ENCODE data around the gene MYO9B. TPM values are rescaled to one million over a fixed set of nuclear protein-coding genes. Genes with fewer than 3 reads are reported as not detected.

MYO9B gene
- total RNA-seq, 1 experiment from 2014 or later, result 32.9 TPM

DNA sequence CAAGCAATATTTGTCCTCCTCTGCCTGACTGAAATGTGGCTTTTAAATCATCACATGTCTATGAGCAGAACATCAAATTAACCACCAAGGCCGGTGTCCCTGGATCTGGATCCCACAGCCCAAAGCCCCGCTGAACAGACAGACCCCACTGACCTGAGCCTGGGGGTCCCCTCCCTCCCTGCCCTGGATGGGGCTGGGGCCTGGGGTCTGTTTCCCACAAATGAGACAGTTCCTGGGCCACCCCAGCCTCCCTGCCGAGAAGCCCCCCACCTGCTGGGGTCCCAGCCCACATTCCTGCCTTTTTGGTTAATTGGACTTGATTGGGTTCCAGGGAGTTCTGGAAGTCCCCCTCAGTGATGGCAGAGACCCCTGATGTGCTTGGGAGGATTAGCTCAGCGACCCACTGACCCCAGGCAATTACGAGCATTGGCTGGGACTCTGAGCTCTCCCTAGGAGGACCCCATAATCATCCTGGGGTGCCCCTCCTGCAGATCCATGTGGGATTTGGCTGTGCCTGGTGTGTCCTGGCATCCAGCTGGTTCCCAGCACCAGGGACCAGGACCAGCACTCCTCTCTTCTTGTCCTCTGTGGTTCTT lies 29.6 kb upstream of the MYO9B start:
- Histone ChIP-seq H3K4me3 (ENCODE audit: insufficient read depth, low read depth, low read length) (no peak overlapping the region), H3K36me3 (replicated peaks; ENCODE audit: control insufficient read depth, insufficient read depth, low read length) (peaks cover 3% of the 10 kb centered on the region; the same call in 1 of the 2 replicates), H3K27me3 (ENCODE audit: control insufficient read depth, insufficient read depth, low read length) (no peaks in the 10 kb centered on the region)
- DNase-seq, result peak; percentile 43

DNA sequence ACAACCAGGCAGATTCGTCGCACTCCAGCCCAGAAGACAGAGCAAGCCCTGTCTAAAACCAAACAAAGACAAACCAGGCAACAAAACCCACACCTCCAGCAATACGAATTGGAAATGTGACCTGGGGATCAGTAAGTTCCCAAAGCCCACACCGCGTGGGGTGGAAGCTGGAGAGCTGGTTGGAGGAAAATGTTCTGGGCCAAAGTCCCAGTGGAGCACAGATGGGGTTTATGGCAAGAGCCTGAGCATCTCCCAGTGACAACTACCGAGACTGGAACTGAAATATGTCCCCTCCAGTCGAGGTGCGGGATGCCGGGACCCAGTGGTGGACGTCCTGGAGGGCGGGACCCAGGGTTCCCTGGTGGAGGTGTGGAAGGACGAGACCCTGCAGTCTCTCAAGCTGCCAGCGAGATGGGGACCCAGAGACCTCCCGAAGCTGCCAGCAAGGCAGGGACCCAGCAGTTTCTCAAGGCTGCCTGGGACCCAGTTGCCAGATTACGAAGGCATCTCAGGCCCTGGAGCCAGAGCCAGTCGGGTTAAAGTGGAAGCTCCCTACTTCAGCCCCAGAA lies 26.6 kb upstream of the MYO9B start:
- no peak for DNase-seq
- peaks cover 12% of the 10 kb centered on the region for H3K36me3 ChIP-seq (replicated peaks; ENCODE audit: control insufficient read depth, insufficient read depth, low read length)
- no peaks in the 10 kb centered on the region for H3K27me3 ChIP-seq (ENCODE audit: control insufficient read depth, insufficient read depth, low read length)

DNA sequence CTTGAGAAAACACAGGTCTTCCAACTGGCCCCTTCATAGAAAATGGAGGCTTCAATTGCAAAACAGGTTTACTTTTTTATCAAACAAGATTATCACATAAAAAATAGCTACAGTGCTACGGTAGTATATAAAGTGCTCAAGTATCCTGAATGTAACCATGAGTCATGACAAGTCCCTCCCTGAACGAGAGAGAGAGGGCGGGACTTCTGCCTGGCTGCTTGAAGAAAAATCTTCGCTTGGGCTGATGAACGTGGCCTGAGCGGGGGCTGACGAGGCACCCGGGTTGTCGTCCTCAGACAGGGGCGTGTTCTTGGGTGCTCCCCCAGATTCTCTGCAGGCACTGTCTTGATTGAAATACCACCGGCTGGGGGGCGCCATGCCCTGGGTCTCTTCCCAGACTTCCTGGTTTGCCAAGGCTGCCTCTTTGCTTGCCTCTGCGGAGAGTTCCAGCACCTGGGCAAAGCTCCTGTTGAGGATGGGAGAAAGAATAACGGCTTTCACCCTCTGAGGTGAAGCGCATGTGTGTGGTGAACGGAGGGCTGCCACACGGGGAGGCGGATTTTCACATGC lies 25.8 kb upstream of the MYO9B start:
- peaks cover 14% of the 10 kb centered on the region for H3K36me3 ChIP-seq (replicated peaks; ENCODE audit: control insufficient read depth, insufficient read depth, low read length)
- no peaks in the 10 kb centered on the region for H3K27me3 ChIP-seq (ENCODE audit: control insufficient read depth, insufficient read depth, low read length)
- H3K4me3 ChIP-seq (ENCODE audit: insufficient read depth, low read depth, low read length), result no peak overlapping the region
- no peak for DNase-seq

More for the DNA sequence above, 26.6 kb upstream of the MYO9B start:
- H3K4me3 ChIP-seq (ENCODE audit: insufficient read depth, low read depth, low read length), result no peak overlapping the region

GRCh38 chr19:17052439-17052838 lies 23.1 kb upstream of the MYO9B start:
- peaks cover 18% of the 10 kb centered on the region for H3K36me3 ChIP-seq (replicated peaks; ENCODE audit: control insufficient read depth, insufficient read depth, low read length)
- no peaks in the 10 kb centered on the region for H3K27me3 ChIP-seq (ENCODE audit: control insufficient read depth, insufficient read depth, low read length)
- no peak overlapping the region for H3K4me3 ChIP-seq (ENCODE audit: insufficient read depth, low read depth, low read length)
- DNase-seq, result peak; percentile 85

DNA sequence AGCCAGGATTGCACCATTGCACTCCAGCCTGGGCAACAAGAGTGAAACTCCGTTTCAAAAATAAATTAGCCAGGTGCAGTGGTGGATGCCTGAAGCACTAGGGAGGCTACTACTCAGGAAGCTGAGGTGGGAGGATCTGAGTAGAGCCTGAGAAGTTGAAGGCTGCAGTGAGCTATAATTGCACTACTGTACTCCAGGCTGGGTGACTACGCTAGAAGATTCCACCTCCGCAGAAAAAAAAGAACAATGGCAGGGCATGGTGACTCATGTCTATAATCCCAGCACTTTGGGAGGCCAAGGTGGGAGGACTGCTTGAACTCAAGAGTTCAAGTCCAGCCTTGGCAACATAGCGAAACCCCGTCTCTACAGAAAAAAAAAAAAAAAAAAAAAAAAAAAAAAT lies 20.8 kb upstream of the MYO9B start:
- Histone ChIP-seq H3K4me3 (ENCODE audit: insufficient read depth, low read depth, low read length) (no peak overlapping the region), H3K36me3 (replicated peaks; ENCODE audit: control insufficient read depth, insufficient read depth, low read length) (peaks cover 28% of the 10 kb centered on the region), H3K27me3 (ENCODE audit: control insufficient read depth, insufficient read depth, low read length) (no peaks in the 10 kb centered on the region)
- no peak for DNase-seq

DNA sequence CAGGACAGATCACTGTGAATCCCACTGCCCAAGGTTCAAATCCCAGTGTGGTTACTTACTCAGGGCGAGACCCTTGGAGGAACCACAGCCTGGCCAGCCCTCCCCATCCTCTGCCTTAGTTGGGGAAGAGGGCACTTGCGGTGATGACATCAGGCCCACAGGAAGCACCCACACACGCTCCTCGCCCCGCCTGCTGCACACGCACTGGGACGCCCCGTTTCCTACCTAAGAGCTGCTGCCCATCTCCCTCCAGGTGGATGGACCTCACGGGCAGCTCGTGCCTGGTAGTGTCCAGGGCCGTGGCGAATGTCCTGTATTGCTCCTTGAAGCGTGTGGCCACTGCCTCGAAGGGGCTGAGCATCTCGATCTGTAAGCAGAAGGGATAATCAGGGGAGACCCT lies 19.9 kb upstream of the MYO9B start:
- no peak for DNase-seq
- Histone ChIP-seq H3K4me3 (ENCODE audit: insufficient read depth, low read depth, low read length) (no peak overlapping the region), H3K36me3 (replicated peaks; ENCODE audit: control insufficient read depth, insufficient read depth, low read length) (peaks cover 32% of the 10 kb centered on the region), H3K27me3 (ENCODE audit: control insufficient read depth, insufficient read depth, low read length) (no peaks in the 10 kb centered on the region)

- H3K27me3 ChIP-seq (ENCODE audit: control insufficient read depth, insufficient read depth, low read length), result no peaks in the 10 kb centered on the region
- H3K4me3 ChIP-seq (ENCODE audit: insufficient read depth, low read depth, low read length), result no peak overlapping the region
- H3K36me3 ChIP-seq (replicated peaks; ENCODE audit: control insufficient read depth, insufficient read depth, low read length), result peaks cover 27% of the 10 kb centered on the region
- DNase-seq, result no peak
These were observed 17.3 kb upstream of the MYO9B start for GRCh38 chr19:17058236-17058635.

DNA sequence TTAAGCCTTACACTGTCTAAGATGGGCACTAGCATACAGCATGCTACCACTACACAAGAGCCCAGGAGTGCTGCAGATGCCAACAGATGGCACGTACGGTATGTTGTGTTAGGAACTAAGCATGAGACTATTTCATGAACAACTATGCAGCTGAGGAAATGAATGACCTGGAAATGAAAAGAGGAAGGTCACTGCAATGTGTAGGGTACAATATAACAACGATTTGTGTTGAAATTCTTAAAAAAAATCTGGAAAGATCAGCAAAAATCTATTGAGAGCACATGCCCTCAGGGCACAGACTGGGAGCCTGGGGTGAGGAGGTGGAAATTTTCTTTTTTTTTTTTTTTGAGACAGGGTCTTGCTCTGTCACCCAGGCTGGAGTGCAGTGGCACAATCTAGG lies 14.8 kb upstream of the MYO9B start:
- H3K27me3 ChIP-seq (ENCODE audit: control insufficient read depth, insufficient read depth, low read length), result no peaks in the 10 kb centered on the region
- DNase-seq, result no peak
- peaks cover 19% of the 10 kb centered on the region for H3K36me3 ChIP-seq (replicated peaks; ENCODE audit: control insufficient read depth, insufficient read depth, low read length)
- H3K4me3 ChIP-seq (ENCODE audit: insufficient read depth, low read depth, low read length), result no peak overlapping the region

DNA sequence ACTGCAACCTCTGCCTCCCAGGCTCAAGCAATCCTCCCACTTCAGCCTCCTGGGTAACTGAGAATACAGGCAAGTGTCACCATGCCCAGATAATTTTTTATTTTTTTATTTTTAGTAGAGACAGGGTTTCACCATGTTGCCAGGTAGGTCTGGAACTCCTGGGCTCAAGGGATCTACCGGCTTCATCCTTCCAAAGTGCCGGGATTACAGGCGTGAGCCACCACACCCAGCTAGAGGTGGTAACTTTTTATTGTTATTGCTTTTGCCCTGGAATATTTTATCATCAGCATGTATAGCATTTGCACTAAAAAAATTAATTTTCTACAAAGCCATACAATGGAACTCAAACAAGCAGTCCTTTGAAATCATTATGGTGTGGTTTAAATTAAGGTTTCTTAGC lies 14.4 kb upstream of the MYO9B start:
- no peak overlapping the region for H3K4me3 ChIP-seq (ENCODE audit: insufficient read depth, low read depth, low read length)
- DNase-seq, result no peak
- no peaks in the 10 kb centered on the region for H3K27me3 ChIP-seq (ENCODE audit: control insufficient read depth, insufficient read depth, low read length)
- H3K36me3 ChIP-seq (replicated peaks; ENCODE audit: control insufficient read depth, insufficient read depth, low read length), result peaks cover 17% of the 10 kb centered on the region

DNA sequence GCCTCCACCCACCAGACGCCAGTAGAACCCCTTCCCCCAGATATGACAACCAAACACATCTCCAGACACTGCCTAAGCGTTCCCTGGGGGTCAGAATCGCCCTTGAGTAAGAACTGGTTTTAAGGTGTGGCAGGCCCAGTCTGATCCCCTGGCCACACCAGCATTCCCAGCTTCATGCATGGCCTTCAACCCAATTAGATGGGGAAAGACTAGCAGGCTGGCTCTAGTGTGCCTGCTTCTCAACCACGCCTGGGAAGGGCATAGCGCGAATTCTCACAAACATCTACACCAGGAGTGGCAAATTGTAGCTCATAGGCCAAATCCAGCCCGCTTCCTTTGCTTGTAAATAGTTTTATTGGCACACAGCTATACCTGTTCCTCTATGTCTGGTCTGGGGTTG lies 13.9 kb upstream of the MYO9B start:
- DNase-seq, result no peak
- H3K36me3 ChIP-seq (replicated peaks; ENCODE audit: control insufficient read depth, insufficient read depth, low read length), result peaks cover 19% of the 10 kb centered on the region

GRCh38 chr19:17063428-17063827 lies 12.1 kb upstream of the MYO9B start:
- no peak for DNase-seq
- peaks cover 10% of the 10 kb centered on the region for H3K36me3 ChIP-seq (replicated peaks; ENCODE audit: control insufficient read depth, insufficient read depth, low read length)
- no peak overlapping the region for H3K4me3 ChIP-seq (ENCODE audit: insufficient read depth, low read depth, low read length)
- H3K27me3 ChIP-seq (ENCODE audit: control insufficient read depth, insufficient read depth, low read length), result no peaks in the 10 kb centered on the region

More for the DNA sequence above, 13.9 kb upstream of the MYO9B start:
- Histone ChIP-seq H3K4me3 (ENCODE audit: insufficient read depth, low read depth, low read length) (no peak overlapping the region), H3K27me3 (ENCODE audit: control insufficient read depth, insufficient read depth, low read length) (no peaks in the 10 kb centered on the region)

GRCh38 chr19:17069193-17069592 lies 6.4 kb upstream of the MYO9B start:
- DNase-seq, result peak; percentile 67

DNA sequence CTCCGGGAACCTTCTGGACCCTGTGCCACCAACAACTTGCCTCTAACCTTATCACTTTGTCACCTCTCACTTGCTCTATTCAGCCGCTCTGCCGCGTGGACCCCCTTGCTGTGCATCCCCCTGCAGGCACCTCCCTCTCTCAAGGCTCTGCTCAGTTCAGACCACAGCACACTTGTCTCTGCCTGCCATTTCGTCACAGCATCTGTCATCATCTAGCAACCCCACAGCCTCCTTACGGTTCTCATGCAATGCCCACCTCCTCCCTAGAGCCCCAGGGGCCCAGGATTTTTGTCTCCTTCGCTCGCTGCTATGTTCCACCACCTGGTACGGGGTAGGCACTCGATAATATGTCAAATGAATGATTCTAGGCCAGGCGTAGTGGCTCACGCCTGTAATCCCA lies 5.2 kb upstream of the MYO9B start:
- Histone ChIP-seq H3K36me3 (replicated peaks; ENCODE audit: control insufficient read depth, insufficient read depth, low read length) (peaks cover 18% of the 10 kb centered on the region), H3K27me3 (ENCODE audit: control insufficient read depth, insufficient read depth, low read length) (no peaks in the 10 kb centered on the region), H3K4me3 (ENCODE audit: insufficient read depth, low read depth, low read length) (no peak overlapping the region)
- DNase-seq, result no peak

More at GRCh38 chr19:17069193-17069592, 6.4 kb upstream of the MYO9B start:
- peaks cover 18% of the 10 kb centered on the region for H3K36me3 ChIP-seq (replicated peaks; ENCODE audit: control insufficient read depth, insufficient read depth, low read length)
- no peaks in the 10 kb centered on the region for H3K27me3 ChIP-seq (ENCODE audit: control insufficient read depth, insufficient read depth, low read length)
- H3K4me3 ChIP-seq (ENCODE audit: insufficient read depth, low read depth, low read length), result no peak overlapping the region

GRCh38 chr19:17070912-17071311 lies 4.7 kb upstream of the MYO9B start:
- DNase-seq, result no peak
- H3K27me3 ChIP-seq (ENCODE audit: control insufficient read depth, insufficient read depth, low read length), result no peaks in the 10 kb centered on the region
- peaks cover 18% of the 10 kb centered on the region for H3K36me3 ChIP-seq (replicated peaks; ENCODE audit: control insufficient read depth, insufficient read depth, low read length)
- H3K4me3 ChIP-seq (ENCODE audit: insufficient read depth, low read depth, low read length), result no peak overlapping the region

DNA sequence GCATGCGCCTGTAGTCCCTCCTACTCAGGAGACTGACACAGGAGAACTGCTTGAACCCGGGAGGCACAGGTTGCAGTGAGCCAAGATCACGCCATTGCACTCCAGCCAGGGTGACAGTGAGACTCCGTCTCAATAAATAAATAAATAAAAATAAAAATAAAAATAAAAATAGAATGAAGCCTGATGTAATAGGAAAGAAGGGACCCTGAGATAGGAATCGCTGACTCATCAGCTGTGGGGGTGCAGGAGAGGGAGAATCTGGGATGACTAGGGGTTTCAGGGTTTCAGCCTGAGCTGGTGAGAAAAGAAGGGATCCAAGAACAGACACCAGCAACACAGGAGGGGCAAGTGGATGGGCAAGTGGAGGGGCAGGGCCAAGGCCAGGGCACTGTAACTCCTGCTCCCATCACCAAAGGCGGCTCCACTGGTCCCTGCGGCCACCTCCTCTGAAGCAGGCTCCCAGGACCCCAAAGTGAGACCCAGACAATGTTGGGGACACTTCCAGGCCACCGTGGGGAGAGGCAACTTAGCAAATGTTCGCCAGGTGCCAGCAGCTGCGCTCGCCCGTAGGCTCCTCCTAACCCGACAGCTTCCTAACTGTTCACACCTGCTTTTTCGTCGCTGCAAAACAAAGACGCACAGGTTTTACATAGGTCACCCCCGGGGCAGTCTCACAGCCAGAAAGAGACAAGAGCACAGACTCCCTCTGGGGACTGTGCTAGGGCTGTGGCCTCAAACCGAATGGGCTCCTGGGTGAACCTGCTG lies 1.5 kb upstream of the MYO9B start:
- H3K27me3 ChIP-seq (ENCODE audit: control insufficient read depth, insufficient read depth, low read length), result no peaks in the 10 kb centered on the region
- peak overlapping the region; percentile 82 for H3K4me3 ChIP-seq (ENCODE audit: insufficient read depth, low read depth, low read length)
- peak; percentile 67 for DNase-seq
- H3K36me3 ChIP-seq (replicated peaks; ENCODE audit: control insufficient read depth, insufficient read depth, low read length), result peaks cover 11% of the 10 kb centered on the region

Data from H7 (cell line).